GOT3 (cell line): Measurements from ENCODE around the gene HINFP.
A peak's percentile ranks its signal among the peaks of the same experiment; 100 is the strongest.

Experiments
- DNase-seq: peaks from one replicate; lab custom pipeline; 2025; ENCODE audit warnings: mixed read lengths; lab: John Stamatoyannopoulos, UW

Gene HINFP, protein sequence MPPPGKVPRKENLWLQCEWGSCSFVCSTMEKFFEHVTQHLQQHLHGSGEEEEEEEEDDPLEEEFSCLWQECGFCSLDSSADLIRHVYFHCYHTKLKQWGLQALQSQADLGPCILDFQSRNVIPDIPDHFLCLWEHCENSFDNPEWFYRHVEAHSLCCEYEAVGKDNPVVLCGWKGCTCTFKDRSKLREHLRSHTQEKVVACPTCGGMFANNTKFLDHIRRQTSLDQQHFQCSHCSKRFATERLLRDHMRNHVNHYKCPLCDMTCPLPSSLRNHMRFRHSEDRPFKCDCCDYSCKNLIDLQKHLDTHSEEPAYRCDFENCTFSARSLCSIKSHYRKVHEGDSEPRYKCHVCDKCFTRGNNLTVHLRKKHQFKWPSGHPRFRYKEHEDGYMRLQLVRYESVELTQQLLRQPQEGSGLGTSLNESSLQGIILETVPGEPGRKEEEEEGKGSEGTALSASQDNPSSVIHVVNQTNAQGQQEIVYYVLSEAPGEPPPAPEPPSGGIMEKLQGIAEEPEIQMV

DNA sequence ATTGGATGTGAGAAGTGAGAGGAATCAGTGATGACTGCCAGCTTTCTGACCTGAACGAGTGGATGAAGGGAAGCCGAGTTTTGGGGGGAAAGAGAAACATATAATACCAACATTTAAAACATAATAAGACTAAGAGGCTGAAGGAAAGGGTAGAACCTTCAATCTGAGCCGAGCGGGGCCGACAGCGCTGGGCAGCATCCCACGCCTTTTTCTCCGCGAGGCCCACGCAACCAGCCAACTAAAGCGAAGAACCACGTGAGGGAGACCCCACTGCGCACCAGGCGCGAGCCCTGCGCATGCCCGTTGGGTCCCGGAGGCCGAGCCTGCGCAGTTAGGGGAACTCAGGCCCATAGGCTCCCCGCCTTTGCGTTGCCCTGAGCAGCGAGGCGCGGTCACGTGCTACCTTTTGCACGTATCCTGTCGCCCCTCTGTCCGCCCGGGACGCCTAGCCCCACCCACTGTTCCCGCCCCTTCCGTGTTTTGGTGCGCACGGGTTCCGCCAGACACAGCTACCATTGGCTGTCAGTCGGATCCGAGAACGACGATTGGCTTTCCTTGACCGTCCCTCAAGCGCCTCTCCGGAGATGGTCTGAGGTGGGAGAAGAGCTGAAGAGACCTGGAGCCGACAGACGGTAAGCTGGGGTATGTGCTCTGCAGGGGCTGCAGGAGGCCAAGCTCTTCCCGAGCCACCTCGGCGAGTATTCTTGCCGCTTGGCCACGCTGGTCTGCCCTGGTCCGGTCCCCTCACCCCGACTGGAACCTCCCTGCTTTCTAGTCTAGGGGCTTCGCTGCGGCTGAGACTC lies at the start of gene HINFP:
HINFP (plus strand) TSS at position 573 of the 803 bp plus-strand sequence. CDS start 5,365 bp downstream, outside the sequence.
- DNase-seq, result peak; percentile 84

DNA sequence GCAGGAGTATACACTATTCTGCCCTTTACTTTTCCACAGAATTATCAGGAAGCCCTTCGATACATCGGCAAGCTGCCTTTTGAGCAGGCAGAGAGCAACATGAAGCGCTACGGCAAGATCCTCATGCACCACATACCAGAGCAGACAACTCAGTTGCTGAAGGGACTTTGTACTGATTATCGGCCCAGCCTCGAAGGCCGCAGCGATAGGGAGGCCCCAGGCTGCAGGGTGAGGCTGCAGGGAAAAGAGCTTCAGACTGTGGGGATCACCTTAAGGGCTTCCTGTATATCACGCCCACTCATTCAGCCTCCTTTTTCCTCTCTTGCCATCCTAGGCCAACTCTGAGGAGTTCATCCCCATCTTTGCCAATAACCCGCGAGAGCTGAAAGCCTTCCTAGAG lies 43.5 kb upstream of the HINFP start:
- no peak for DNase-seq

DNA sequence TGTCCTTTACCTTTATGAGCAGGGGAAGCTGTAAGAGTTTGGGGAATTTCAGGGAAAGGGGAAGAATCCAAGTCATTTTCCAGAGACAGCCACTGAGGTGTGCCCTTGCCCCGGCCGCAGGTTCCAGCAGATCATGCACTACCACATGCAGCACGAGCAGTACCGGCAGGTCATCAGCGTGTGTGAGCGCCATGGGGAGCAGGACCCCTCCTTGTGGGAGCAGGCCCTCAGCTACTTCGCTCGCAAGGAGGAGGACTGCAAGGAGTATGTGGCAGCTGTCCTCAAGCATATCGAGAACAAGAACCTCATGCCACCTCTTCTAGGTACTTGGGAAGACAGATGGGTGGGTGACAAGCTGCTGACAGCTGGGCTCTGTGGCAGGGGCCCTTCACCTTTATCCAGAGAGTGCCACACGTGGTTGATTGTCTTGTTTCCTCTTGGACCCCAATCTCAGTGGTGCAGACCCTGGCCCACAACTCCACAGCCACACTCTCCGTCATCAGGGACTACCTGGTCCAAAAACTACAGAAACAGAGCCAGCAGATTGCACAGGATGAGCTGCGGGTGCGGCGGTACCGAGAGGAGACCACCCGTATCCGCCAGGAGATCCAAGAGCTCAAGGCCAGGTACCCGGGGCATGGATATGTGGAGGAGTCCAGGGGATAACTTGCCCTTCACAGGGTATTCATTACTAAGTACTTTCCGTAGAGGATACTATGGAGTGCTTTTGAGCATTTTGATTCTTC lies 42.5 kb upstream of the HINFP start:
- no peak for DNase-seq

DNA sequence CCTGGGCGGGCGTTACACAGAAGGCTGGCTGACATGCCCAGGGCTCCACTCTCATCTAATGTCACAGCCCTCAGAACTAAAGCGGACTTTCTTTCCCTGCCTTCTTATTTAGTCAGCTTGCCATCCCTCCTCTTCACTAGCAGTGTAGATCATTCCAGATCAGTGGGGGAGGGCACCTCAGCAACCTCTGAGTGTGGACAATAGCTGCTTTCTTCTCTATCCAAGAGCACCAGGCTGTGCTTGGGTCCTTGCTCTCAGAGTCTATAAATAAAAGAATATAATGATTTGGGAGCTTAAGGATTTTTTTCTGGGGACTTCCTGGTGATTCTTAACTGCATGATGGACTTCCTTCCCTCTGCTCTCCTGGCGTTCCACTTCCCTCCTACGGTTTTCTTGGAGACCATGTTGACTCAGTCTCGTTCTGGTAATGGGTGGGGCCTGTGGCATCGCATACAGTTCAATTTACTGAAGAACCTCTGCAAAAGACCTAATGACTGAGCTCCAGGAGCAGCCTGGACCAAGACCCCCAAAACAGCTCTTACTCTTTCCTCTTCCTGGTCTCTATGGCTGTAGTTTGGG lies 39.6 kb upstream of the HINFP start:
- no peak for DNase-seq

DNA sequence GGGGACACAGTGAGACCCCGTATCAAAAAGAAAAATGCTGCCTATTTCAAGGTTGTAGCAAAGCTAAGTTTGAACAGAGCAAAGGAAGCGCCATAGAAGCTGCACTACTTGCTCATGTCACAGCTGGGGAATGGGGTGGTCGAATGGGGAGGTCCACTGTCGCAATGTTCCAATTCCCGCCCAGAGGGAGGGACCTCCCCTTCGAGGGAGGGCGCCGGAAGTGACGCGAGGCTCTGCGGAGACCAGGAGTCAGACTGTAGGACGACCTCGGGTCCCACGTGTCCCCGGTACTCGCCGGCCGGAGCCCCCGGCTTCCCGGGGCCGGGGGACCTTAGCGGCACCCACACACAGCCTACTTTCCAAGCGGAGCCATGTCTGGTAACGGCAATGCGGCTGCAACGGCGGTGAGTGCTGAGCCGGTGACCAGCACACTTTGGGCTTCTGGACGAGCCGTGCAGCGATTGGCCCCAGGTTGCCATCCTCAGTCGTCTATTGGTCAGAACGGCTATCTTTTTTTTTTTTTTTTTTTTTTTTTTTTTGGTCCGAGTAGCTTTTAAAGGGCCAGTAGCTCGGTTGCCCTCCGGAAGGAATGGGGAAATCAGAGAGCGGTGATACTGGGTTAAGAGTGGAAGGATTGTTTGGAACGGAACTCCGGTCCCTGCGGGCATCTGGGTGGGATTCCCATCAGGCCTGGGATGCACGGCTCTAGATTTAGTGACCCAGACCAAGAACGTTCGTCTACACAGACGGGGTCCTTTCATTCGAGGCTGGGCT lies 36.5 kb upstream of the HINFP start, which contains the start of gene HMBS:
HMBS (plus strand) TSS at position 219 of the 774 bp plus-strand sequence; CDS start at position 372, 153 bp downstream.
- peak; percentile 73 for DNase-seq

DNA sequence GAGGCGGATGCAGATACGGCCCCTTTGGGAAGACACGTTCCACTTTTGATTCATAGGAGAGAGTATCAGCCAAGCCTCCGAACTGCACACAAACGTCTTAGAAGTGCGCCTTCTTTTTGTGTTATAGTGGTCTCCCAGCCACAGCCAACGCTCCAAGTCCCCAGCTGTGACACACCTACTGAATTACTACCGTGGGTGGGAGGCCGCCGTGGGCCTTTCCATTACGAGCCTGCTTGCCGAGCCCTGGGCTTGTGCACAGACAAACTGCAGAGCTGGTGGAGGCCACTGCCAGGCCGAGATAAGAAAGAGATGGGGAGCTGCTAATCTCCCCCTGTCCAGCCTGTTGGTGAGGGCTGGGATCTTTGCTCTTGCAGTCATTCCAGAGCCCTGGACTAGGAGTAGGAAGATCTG lies 35.9 kb upstream of the HINFP start:
- DNase-seq, result no peak

DNA sequence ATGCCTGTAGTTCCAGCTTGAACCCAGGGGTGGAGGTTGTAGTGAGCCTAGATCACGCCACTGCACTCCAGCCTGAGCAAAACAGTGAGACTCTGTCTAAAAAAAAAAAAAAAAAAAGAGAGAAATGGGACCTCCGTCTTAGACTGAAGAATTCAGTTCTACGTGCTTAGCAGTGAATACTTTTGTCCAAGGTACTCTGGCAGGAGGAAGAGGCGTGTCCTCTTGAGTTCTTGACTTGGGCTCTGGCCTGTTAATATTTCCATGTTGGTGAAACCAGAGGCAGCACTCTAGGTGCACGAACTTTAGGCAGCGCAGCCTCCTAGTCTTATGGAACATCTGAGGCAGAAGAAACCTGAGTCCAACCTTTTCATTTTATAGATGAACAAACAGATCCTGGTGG lies 34.3 kb upstream of the HINFP start:
- no peak for DNase-seq

DNA sequence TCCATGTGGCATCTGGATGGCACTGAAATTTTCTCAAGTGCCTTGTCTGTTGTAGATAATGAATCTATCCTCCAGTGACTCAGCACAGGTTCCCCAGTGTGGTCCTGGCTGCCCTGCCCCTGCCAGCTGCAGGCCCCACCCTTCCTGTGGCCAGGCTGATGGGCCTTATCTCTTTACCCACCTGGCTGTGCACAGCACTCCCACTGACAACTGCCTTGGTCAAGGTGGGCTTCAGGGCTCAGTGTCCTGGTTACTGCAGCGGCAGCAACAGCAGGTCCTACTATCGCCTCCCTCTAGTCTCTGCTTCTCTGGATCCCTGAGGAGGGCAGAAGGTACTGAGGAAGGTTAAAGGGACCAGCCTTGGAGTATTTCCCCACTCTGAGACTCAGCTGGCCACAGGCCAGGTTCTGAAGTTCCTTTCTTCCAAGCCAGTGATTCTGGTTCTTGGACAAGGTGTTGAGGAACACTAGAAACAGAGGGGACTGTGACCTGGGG lies 33.6 kb upstream of the HINFP start:
- DNase-seq, result no peak

DNA sequence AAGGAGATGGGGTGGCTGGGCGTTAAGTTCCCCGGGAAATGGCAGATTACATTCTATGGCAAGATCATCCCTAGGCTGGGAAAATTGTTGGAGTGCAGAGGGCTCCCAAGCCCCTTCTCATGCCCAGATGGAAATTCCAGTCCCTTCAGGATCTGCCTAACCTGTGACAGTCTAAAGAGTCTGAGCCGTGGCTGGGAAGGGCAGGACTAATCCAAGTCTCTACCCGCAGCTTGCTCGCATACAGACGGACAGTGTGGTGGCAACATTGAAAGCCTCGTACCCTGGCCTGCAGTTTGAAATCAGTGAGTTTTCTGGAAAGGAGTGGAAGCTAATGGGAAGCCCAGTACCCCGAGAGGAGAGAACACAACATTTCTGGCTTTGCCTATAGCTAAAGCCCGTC lies 33.0 kb upstream of the HINFP start:
- no peak for DNase-seq

DNA sequence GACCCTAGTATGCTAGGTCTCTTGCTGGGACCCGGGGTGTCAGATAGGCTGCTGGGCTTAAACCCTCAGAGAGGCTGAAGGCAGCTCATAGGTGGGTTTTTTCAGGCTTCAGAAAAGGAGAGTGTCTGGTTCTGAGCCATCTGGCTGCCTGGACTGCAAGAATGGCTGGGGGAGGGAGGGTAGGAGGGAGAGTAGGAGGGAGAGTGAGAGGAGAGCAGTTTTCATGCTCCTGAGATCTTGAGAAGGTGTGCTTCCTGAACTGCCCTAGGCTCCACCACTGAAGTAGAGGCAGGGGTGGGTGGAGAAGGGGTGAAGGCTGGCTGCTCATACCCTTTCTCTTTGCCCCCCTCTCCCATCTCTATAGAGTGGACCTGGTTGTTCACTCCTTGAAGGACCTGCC lies 32.1 kb upstream of the HINFP start:
- DNase-seq, result no peak

DNA sequence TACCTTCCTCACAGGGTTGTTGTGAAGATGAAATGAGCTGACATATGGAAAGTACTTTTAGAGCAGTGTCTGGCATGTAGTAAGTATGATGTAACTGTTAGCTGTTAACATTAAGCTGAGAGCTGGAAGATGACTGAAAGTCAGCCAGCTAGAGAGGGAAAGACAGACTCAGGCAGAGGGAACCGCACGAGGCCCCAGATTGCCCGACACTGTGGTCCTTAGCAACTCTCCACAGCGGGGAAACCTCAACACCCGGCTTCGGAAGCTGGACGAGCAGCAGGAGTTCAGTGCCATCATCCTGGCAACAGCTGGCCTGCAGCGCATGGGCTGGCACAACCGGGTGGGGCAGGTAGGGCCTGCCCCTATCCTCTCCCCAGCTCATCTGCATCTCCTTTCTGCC lies 30.2 kb upstream of the HINFP start:
- DNase-seq, result no peak

DNA sequence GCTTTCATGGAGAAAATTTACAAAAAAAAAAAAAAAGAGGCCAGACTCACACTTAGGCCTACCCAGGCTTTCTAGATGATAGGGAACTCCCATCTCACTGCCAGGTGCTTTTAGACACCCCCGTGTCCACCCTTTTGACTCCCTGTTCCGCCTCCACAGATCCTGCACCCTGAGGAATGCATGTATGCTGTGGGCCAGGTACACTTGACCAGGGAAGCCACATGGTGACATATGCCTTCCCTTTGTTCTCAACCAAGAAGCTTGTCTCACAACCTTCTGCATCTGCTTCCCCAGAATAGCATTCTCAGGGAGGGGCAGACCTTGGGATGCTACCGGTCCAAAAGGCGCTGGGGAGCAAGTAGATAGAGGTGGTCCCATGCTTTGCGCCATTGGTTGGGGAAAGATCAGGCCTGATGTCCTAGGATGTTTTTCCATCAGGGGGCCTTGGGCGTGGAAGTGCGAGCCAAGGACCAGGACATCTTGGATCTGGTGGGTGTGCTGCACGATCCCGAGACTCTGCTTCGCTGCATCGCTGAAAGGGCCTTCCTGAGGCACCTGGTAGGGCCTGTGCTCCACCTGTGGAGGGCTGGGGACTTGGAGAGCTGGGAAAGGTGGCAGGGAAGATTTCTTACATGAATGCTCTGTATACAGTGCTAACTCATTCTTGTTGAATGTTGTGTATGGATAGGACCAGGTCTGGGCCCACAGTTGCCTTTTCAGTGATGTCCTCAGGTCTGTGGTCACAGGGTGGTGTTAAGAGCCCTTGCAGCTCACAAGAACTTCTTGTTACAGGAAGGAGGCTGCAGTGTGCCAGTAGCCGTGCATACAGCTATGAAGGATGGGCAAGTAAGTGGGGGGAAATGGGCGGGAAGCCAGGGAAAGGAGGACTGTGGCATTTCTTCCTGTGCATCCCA lies 29.2 kb upstream of the HINFP start:
- DNase-seq, result no peak

DNA sequence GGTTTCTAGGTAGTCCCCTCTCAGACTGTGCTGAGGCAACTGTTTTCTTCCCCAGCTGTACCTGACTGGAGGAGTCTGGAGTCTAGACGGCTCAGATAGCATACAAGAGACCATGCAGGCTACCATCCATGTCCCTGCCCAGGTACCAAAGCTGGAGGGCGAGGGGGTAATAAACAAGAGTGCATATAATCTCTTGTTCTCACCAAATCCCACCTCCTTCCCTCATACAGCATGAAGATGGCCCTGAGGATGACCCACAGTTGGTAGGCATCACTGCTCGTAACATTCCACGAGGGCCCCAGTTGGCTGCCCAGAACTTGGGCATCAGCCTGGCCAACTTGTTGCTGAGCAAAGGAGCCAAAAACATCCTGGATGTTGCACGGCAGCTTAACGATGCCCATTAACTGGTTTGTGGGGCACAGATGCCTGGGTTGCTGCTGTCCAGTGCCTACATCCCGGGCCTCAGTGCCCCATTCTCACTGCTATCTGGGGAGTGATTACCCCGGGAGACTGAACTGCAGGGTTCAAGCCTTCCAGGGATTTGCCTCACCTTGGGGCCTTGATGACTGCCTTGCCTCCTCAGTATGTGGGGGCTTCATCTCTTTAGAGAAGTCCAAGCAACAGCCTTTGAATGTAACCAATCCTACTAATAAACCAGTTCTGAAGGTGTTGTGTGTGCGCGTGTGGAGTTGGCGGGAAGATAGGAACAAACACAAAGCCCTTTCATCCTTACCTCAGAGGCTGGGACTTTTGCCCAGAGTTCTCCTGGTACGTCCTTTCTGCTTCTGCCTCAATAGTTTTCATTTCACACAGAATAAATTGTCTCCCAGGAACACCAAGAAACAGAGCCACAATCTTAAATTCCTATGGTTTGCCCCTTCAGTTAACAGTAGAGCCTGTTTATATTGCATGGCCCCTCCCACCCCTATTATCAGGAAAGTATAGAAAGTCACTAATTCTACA lies 28.2 kb upstream of the HINFP start:
- DNase-seq, result no peak

DNA sequence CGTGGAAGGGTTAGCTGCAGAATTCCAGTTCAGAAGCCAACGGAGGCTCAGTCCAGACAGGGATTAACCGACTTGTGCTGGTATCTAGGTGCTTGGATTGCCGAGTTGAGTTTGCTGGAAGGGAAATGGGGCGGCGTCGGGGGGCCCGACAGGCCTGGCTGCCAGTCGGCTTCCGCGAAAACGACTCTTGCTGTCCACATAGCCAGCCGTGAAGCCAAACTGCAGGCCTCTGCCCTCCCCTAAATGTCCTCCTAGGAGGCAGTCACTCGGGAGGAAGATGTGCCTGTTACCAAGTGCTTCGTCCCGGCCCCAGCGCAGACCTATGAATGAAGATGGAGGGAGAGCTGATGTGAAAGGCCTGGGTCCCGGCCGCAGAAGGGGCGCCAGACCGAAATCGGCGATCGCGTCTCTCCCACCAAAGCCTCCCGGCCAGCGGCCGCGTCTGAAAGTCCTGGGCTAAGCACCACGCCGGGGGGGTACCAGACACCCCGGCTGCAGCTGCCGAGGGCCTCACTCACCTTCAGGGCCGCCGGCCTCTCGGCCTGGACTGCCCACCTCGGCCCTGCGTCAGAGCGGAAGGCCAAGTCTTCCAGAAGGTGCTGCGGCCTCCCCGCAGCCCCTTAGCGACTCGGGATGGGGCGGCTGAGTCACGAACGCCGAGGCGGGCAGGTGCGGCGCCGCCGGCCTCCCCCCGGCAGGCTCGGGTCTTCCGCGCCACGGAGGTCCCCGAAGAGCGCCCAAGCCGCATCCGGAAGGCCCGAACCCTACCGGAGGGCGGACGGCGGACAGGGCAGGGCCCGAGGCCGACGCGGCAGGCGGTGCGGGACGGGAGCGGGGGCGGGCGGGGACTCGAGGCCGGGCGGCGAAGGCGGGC lies 27.2 kb upstream of the HINFP start:
- DNase-seq, result no peak

DNA sequence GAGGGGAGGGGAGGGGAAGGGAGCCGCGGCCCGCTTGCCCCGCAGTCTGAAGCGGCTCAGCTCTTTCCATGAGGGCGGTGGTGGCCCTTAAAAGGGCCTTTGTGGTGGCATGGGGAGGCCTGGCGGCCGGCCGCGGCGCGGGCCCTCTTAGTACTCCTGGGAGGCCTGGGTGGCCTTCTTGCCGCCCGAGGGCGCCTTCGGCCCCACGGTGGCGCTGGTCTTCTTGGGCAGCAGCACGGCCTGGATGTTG lies 26.6 kb upstream of the HINFP start:
- DNase-seq, result no peak

DNA sequence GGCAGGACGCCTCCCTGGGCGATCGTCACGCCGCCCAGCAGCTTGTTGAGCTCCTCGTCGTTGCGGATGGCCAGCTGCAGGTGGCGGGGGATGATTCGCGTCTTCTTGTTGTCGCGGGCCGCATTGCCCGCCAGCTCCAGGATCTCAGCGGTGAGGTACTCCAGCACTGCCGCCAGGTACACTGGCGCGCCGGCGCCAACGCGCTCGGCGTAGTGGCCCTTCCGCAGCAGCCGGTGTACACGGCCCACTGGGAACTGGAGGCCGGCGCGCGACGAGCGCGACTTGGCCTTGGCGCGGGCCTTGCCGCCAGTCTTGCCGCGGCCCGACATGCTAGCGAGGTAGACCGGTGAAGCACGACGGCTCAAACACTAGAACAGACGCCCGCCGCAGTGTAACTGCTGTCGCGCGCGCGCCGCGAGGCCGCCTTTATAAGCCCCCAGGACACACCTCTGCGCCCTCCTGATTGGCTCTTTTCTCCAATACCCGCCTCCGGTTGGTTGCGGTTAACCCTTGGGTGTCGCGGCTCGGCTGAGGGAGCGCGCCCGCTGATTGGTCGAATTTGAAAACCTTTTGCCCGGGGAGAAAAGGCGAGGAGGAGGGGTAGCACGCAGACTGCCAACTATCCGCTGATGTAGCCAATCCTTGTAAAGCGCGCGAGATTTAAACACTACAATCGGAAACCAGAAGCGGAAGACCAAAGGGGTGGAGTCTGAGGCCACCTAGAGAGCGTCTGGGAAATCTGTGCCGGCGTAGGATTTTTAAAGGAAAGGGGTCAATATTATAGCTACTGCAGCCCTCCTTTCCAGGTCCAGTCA lies 26.1 kb upstream of the HINFP start:
- DNase-seq, result peak; percentile 83

DNA sequence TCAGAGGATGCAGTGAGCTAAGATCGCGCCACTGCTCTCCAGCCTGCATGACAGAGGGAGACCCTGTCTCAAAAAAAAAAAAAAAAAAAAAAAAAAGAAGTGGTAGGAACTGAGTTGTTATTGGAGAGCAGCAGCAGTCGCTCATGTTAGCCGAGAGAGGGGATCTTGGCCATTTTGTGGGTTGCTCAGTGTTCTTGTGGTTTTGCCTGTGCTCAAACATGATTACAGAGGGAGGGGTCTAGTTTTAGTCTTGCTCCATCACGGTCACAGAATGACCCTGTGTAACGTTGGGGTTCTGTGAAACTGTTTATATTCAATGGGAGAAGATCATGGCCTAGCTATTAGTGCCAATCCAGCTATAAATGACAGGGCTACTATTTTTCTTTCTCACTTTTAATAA lies 21.7 kb upstream of the HINFP start:
- DNase-seq, result no peak
